GM18526 (cell line): ENCODE data around the gene CCDC116.

Experiments
- POLR2A ChIP-seq: IDR thresholded peaks from 3 replicates; pipeline ENCODE4 v1.6.1; 2011; ENCODE audit not compliant: insufficient read length; ENCODE audit errors: extremely low read depth

The CCDC116 gene

DNA sequence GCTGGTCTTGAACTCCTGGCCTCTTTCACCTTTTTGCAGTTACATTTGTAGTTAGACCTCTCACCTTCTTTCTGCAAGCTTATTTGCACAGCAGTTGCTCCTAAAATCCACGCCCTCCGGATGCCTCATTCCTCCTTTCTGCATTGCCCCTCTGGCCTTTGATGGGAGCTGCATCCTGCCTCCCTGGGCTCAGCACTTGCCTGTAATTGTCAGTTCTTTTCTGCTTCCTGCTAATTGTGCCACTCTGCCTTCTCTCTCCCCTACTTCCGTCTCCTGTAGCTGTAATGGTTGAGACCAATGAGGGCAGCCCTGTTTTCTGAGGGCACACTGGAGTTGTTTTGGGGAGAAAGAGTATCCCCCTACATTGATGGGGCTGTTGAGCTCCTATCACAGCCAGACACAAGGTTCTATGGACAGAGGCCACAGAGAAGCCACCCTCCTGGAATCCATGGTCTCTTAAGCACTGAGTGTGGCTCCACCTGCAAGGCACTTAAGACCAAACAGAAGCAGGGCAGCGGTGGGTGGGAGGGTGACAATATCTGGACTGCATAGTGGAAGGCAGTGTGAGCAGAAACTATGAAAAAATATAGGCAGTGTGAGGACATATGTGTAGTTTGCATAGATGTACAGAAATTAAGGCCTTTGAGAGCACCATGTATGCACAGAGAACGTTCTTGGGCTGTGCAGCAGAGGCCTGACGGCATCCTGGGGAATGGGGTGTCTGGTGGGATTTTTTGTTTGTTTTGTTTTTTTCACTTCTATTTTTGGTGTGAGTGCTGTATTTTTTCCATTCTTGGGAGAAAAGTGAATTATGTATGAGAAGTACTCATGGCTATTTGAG is 33.3 kb upstream of the CCDC116 start:
- no peak for TF ChIP-seq POLR2A

DNA sequence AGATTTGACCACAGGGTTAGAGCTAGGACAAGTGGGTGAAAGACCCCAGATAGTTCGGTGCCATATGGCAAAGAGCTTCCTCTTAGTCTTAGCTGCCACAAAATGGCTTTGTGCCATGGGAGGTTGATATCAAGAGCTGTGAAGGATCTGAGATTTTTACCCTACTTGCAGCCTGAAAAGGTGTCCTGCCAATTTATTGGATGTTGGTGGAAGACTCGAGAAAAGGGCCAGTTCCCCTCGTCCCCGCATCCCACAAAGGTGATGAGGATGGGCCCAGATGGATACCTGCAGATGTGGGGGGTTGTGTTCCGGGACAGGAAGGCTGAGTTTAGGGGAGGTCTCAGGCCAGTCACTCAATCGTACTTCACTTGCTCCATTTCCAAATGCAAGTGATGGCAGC is 30.0 kb upstream of the CCDC116 start:
- TF ChIP-seq POLR2A: no peak

DNA sequence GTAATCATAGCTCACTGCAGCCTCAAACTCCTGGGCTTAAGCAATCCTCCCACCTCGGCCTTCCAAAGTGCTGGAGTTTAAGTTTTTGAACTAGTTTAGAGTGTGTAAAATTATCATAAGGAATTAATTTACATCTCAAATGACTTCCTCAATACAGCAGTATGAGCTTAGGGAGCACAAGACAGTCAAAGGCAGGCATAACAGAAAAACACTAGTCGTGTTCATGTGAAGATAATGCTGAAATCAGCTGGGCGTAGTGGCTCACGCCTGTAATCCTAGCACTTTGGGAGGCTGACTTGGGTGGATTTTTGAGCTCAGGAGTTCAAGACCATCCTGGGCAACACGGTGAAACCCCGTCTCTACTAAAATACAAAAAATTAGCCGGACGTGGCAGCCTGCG is 28.6 kb upstream of the CCDC116 start:
- no peak for TF ChIP-seq POLR2A

DNA sequence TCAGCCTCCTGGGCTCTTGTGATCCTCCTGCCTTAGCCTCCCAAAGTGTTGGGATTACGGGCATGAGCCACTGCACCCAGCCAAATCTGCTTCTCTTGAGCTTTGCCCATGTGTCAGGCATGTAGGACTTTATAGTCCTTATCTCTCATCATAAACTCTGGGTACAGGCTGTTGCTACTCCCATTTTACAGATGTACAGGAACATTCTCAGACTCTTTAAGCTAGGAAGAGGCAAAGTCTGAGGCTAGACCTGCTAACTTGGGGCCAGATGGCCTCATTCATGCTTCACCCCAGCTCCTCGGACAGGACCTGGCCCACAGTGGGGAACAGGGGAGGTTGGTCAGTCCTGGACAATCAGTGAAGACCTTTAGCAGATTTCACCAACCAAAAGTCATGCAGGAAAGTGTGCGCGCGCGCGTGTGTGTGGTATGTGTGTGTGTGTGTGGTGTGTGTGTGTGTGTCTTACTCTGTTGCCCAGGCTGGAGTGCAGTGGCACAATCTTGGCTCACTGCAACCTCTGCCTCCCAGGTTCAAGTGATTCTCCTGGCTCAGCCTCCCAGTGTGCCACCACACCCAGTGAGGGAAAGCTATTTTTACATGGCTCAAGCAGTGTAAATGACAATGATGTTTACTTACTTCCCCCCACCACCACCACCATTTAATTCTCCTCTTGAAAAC is 26.5 kb upstream of the CCDC116 start:
- no peak for TF ChIP-seq POLR2A

DNA sequence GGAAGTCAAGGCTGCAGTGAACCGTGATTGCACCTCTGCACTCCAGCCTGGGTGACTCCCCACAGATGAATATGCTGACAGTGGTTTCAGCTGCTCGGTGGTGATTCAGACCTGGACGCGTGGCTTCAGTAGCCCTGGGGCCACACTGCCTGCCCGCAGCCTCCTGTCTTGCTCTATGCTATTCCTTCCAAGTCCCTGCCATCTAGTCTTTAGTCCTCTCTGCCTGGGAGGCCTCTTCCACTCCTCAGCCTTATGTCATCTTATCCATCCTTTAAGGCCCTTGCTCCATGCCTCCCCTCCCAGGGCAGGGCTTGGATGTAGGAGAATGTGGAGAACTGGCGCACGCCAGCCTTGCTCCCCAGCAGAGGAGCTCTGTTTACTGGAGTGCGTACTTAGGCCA is 25.8 kb upstream of the CCDC116 start:
- no peak for TF ChIP-seq POLR2A

DNA sequence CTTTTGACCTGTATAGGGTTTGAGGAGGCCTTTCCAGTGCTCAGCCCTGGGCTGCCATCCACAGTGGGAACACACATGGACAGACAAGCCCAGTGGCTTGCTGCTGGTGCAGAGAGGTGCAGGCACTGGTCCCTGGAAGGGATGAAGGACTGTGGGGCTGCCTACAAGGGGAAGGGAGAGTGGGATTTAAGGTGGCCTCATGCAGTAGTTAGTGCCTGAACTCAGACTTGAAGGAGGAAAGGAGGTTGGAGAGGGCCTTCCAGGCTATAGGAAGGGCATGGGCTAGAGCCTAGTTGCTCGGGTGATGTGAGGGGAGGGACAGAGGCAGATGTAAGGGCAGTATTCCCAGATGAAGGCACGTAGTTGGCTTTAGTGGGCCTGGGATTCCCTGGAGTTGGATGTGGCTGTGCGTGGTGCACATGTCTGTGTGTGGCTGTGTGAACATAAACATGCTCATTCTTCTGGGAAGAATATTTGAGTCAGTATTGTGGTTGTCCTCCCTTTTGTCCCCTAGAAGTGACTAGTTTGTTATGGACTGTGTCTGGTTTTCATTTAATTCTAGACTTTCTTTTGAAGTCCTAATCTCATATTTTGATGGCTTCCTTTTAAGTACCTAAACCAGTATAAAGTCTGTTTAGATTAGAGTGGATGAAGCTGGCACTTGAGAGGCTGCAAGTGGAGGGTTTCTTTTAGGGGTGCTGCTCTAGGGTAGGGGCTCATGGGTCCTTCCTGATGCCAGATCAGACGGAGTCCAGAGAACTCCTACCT is 21.2 kb upstream of the CCDC116 start:
- no peak for TF ChIP-seq POLR2A

DNA sequence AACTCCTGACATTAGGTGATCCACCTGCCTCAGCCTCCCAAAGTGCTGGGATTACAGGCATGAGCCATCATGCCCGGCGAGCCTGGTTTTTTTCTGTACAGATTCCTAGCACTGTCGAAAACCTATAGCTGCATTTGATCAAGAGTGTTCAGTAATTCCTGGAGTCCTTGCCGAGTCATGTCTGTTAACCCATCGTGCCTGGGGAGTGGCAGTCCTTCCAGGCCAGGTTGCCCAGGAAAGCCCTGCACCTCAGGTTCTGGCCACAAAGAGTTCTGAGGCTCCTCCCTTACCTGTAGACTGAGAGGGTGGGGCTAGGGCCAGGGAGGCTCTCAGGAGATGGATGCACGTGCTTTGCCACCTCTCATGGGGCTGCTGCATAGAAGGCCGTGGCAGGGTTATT is 19.7 kb upstream of the CCDC116 start:
- no peak for TF ChIP-seq POLR2A

DNA sequence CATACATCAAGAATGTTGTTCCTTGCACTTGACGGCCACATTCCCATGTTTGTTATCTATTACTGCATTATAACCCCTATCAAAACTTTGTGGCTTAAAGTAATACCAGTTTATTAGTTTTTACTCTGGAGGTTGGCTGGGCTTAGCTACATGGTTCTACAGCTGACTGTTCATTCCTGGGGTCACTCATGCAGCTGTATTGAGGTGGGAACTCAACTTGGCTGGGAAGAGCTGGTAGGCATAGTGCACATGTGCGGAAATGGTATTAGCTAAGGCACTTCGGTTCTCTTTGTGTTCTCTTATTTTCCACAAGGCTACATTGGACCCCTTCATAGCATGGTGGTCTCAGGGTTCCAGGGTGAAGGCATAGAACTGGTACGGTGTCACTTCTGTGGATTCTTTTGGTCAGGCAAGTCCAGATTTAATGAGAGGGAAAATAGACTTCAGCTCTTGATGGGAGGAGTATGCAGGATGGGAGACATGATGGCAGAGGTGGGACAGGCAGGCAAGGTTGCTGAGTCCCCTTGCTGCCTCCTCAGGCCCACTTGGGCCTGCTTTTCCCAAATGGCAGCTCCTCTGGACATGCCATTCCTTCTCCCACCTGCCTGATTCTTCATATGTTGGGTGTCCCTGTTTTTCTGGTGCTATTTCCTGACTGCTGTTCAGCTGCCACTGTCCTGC is 18.9 kb upstream of the CCDC116 start:
- TF ChIP-seq POLR2A: no peak

DNA sequence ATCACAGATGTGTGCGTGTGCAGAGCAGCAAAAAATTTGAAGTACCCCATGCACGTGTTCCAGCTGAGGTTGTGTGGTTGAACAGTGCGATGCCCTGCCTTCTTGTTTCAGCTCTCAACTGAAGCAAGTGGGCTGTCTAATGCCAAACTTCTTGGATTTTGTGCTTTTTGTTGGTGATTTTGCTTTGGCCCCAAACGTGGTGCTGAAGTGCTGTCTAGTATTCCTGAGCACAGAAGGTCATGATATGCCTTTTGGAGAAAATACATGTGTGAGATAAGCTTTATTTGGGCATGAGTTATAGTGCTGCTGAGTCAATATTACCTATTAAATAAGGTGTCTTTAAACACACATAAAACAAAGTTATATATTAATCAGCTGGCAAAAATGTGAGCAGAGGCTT is 16.8 kb upstream of the CCDC116 start:
- no peak for TF ChIP-seq POLR2A

DNA sequence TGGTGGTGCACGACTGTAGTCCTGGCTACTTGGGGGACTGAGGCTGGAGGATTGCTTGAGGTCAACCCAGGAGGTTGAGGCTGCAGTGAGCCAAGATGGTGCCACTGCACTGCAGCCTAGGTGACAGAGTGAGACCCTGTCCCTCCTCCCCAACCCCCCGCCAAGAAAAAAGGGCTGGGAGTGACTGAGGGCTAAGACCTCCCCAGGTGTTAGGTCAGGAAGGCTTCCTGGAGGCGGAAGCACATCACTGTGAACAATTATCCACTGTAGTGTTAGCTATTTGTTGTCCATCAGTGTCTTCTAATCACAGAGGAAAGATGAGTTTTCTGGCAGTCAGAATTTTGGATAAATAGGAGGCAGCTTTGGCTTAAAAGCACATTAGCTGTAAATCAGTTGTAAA is 11.5 kb upstream of the CCDC116 start:
- TF ChIP-seq POLR2A: no peak

DNA sequence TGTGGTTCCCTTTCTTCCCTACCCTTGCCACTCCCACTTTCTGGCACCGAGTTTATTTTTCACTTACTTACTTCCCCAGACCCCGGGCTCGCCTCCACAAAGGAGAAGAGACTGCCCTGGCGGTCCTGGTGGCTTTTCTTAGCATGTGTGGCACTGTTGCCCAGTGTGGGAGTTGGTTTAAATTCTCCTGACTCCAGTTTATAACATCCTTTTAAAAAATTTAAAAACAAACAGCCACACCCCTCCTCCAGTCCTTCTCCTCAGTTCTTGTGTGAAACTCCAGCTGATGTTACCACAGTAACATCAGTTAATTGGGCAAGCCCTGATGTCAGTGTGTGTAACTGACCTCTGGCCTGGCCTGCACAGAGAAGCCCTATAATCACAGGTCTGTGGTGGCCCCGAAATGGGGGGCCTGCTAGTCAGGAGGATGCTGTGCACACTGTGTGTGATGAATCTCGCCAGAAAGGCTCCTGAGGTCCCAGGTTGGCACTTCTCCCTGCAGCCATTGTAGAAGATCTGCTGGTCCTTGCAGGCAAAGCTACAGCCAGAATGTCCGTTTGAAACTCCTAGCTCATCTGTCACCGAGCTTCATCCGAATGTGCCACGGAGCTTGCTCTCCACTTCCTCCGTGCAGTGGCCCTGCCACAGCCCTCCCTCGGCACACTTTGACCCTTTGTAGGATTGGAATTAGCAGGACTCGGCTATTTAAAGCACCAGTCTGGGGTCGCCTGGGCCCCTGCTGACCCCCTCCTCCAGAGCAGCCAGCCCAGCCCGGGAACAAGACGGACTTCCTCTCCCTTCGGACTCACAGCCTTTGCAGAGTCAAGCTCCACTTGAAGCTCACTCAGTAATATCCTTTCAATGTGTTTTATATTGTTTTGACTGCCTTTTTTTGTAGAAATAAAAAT is 10.3 kb upstream of the CCDC116 start:
- TF ChIP-seq POLR2A: no peak

DNA sequence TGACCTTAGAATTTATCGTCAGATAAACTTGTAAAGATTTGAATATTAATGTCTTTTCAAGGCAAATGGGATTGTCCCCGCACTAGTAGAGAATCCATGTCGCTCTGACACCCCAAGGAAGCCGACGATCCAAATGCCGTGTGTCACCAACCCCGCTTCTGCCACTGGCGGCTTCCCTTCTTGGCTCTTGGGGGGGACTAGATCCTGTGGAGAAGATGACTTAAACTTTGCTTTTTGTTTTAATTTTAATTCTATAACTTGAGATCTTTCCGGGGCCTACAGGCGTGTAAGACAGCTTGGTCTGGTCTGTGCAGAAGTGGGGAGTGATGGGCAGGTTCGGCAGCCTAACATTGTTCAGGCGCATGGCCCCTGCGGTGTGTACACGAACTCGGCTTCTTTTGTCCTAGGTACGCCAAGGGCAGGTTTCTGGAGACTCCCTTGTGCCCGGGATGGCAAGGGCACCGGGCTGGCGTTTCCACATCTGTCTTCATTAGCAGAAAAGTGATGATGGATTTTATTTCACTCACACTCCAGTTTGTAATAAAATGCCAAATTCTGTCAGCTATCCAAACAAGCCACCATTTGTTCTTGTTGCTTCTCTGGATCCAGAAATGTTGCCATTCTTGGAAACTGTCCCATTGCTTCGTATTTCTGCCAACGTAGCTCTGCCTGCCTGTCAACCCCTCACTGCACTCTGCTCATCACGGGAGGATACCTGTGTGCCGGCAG is 9.5 kb upstream of the CCDC116 start:
- TF ChIP-seq POLR2A: no peak

DNA sequence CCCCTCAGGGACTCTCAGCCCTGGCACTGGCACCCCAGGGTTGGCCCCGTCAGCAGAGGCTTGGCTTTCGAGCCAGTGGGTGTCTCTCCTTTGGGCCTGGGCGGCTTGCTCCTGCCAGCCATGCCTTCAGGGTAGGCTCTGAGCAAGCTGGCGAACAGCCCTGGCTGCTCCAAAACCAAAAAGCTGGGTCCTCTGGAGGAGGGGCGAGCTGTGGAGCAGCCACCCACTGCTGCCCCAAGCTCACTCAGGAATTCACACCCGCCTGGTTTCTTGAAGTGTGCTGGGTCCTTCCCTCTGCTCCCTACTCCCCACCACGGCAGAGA is 9.0 kb upstream of the CCDC116 start:
- TF ChIP-seq POLR2A: no peak
